ENCODE measurements around the gene VPS16.

The VPS16 gene

DNA sequence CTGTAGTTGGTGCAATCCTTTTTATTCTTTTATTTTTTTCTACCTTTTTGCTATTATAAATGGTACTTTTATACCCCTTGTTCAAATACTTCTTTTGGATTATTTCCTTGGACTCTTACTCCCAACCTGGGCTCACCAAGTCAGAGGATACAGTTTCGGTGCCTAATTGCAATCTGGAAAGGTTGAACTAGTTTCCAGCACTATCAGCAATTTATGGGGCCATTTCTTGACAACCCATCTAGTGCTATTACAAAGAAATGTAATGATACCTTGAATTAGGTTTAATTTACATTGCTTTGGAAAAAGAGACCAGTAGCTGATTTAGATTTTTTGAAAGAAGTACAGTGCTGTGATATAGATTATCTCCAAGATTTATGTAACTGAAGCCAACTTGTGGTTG is 38.0 kb downstream of the VPS16 start:
- TF ChIP-seq, protein P1, sequence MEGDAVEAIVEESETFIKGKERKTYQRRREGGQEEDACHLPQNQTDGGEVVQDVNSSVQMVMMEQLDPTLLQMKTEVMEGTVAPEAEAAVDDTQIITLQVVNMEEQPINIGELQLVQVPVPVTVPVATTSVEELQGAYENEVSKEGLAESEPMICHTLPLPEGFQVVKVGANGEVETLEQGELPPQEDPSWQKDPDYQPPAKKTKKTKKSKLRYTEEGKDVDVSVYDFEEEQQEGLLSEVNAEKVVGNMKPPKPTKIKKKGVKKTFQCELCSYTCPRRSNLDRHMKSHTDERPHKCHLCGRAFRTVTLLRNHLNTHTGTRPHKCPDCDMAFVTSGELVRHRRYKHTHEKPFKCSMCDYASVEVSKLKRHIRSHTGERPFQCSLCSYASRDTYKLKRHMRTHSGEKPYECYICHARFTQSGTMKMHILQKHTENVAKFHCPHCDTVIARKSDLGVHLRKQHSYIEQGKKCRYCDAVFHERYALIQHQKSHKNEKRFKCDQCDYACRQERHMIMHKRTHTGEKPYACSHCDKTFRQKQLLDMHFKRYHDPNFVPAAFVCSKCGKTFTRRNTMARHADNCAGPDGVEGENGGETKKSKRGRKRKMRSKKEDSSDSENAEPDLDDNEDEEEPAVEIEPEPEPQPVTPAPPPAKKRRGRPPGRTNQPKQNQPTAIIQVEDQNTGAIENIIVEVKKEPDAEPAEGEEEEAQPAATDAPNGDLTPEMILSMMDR (IDR thresholded peaks at IDR 0.05; ENCODE audit: low read depth, low read length, missing control alignments), result no peak
- no peak overlapping the region for H3K27ac ChIP-seq
- in situ Hi-C loops (cut with HindIII; ENCODE audit: low pct_ligation_motif_present, low sequenced_read_pairs), result no loop called here
- no peak for DNase-seq
- no peaks in the 10 kb centered on the region for H3K36me3 ChIP-seq (replicated peaks)
- no peaks in the 10 kb centered on the region for H3K27me3 ChIP-seq (replicated peaks)
- no peak overlapping the region for H3K4me3 ChIP-seq (ENCODE audit: low read depth, low read length)

DNA sequence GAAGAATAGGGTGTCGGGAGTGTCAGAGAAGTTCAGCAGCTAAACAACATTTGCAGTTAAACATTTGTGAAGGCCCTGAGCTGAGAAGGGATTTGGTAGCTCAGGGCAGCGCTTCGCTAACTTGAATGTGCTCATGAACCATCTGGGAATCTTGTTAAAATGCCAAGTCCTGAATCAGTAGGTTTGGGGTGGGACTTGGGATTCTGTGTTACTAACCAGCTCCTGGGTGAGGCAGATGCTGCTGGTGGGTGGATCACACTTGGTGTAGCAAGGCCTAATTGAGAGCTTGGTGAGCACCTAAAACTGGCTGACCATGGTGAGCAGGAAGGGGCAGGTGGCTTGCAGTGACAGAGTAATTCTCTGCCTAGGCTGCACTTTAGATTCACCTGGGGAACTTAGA is 38.6 kb downstream of the VPS16 start:
- H3K4me3 ChIP-seq (ENCODE audit: low read depth, low read length), result no peak overlapping the region
- no peaks in the 10 kb centered on the region for H3K27me3 ChIP-seq (replicated peaks)
- peak; percentile 11 for DNase-seq
- TF ChIP-seq, protein P1 (IDR thresholded peaks at IDR 0.05; ENCODE audit: low read depth, low read length, missing control alignments), result no peak
- H3K27ac ChIP-seq, result no peak overlapping the region
- H3K36me3 ChIP-seq (replicated peaks), result no peaks in the 10 kb centered on the region
- in situ Hi-C loops (cut with HindIII; ENCODE audit: low pct_ligation_motif_present, low sequenced_read_pairs), result no loop called here

DNA sequence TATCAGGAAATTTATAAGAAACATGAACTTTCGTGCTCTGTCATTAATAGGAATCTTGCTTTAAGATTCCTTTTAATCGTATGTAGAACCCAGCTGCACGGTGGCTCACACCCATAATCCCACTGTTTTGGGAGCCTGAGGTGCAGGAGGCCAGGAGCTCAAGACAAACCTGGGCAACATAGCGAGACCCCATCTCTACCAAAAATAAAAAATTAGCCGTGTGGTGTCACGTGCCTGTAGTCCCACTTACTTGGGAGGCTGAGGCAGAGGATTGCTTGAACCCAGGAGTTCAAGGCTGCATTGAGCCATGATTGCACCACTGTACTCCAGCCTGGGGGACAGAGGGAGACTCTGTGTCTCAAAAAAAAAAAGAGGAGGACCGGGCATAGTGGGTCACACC is 40.1 kb downstream of the VPS16 start:
- in situ Hi-C loops (cut with HindIII; ENCODE audit: low pct_ligation_motif_present, low sequenced_read_pairs), result no loop called here
- Histone ChIP-seq H3K4me3 (ENCODE audit: low read depth, low read length) (no peak overlapping the region), H3K27me3 (replicated peaks) (no peaks in the 10 kb centered on the region)

DNA sequence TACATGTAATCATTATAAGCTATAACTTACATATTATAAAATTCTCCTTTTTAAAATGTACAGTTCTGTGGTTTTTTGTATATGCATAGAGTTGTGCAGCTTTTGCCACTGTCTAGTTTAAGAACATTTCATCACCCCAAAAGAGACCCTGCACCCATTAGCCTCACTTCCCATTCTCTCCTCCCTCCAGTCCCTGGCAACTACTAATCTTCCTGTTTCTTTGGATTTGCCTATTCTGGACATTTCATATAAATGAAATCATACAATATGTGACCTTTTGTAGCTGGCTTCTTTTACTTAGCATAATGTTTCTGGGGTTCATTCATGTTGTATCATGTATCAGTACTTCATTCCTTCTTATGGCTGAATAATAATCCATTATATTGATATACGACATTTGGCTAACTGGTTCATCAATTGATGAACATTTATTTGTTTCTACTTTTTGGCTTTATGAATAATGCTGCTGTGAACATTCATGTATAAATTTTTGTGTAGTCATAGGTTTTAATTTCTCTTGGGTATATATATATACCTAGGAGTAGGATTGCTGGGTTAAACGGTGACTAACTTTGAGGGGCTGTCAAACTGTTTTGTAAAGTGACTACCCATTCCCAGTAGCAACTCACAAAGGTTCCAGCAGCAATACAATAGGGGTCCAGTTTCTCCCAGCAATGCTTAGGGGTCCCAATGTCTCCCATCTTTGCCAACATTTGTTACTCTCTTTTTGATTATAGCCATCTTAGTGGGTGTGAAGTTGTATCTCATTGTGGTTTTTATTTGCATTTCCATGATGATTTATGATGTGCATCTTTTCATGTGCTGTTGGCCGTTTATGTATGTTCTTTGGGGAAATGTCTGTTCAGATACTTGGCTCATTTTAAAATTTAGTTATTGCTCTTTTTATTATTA is 43.4 kb downstream of the VPS16 start:
- Histone ChIP-seq H3K36me3 (replicated peaks) (no peaks in the 10 kb centered on the region), H3K4me3 (ENCODE audit: low read depth, low read length) (no peak overlapping the region), H3K27ac (no peak overlapping the region), H3K27me3 (replicated peaks) (no peaks in the 10 kb centered on the region)
- TF ChIP-seq, protein P1 (IDR thresholded peaks at IDR 0.05; ENCODE audit: low read depth, low read length, missing control alignments), result no peak
- in situ Hi-C loops (cut with HindIII; ENCODE audit: low pct_ligation_motif_present, low sequenced_read_pairs), result no loop called here
- no peak for DNase-seq

More for the DNA sequence above, 40.1 kb downstream of the VPS16 start:
- no peak for DNase-seq
- no peak overlapping the region for H3K27ac ChIP-seq
- TF ChIP-seq, protein P1 (IDR thresholded peaks at IDR 0.05; ENCODE audit: low read depth, low read length, missing control alignments), result no peak
- H3K36me3 ChIP-seq (replicated peaks), result no peaks in the 10 kb centered on the region

DNA sequence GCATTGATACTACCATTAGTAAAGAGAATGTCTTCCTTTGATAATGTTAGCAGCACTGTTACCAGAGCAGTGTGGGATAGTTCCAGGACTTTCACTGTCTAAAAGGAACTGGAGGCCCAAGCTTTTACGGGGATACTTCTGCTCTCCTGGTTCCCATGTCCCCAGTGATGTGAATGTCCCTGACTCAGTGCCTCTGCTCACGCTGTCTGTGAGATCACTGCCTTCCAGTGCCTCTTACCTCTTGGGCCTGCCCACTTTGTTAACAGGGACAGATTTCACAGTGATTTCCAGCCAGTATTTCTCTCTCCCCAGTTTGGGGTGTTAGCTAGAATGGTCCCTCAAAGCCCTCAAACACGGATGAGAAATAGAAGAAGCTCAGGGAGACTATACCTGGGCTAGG is 47.2 kb downstream of the VPS16 start:
- Histone ChIP-seq H3K36me3 (replicated peaks) (no peaks in the 10 kb centered on the region), H3K4me3 (ENCODE audit: low read depth, low read length) (no peak overlapping the region), H3K27ac (no peak overlapping the region), H3K27me3 (replicated peaks) (no peaks in the 10 kb centered on the region)
- in situ Hi-C loops (cut with HindIII; ENCODE audit: low pct_ligation_motif_present, low sequenced_read_pairs), result no loop called here
- TF ChIP-seq, protein P1 (IDR thresholded peaks at IDR 0.05; ENCODE audit: low read depth, low read length, missing control alignments), result no peak
- DNase-seq, result no peak

All from brain microvascular endothelial cell (primary cell).